ENCODE results near the gene TEK.
"Not testable (repeated sequence)": the region's sequence is repeated elsewhere in the genome, so short reads cannot be mapped to it uniquely, and the experiment has no call there.

TEK gene

DNA sequence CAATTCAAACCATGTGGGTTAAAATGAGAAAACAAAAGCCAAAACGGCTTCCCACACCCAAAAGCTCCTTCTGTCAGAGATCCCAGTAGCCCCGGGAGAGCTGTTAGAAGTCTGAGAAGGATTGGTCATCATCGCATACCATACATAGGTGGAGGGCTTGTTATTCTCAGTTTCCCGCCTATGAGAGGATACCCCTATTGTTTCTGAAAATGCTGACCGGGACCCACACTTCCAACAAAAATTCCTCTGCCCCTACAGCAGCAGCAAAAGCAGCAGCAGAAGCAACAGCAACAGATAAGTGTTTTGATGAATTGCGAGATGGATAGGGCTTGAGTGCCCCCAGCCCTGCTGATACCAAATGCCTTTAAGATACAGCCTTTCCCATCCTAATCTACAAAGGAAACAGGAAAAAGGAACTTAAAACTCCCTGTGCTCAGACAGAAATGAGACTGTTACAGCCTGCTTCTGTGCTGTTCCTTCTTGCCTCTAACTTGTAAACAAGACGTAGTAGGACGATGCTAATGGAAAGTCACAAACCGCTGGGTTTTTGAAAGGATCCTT is at the start of gene TEK:
Gene TEK (plus strand): TSS at position 245 of the 561 bp plus-strand sequence. CDS start 366 bp downstream, outside the sequence.
- DNase-seq: no peak

DNA sequence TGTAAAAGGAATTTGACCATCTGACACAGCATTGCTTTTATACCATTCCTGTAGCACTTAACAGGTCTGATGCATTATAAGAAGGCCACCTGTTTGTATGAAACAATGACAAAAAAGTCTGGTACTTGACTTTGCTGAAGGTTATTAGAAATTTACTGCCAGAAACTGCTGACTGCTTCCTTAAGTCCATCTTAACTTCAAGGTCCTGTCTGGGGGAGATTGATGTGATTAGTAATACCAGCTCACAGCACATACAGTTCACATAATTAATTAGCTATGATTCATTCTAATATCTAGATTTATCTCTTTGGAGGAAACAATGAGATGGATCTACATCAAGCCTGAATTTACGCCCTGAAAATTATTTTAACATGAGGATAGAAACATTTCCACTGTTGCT is 49.6 kb upstream of the TEK start:
- no peak for DNase-seq

DNA sequence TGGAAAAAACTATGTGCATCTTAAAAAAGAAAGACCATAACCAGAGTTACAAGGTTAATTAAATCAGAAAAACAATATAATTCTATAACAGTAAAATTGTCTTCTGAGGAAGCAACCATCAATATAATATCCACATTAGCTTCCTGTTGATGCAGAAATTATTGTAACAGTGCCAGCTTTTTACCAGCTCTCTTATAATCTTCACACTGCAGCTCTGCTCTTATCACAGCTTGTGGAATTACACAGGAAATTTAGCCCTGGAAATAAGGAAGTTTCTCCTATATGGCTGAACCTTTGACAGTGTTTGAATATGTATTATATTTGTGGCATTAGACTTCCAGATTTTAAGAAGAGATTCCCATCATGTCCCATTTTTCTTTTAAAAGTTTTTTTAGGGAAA is 49.1 kb upstream of the TEK start:
- no peak for DNase-seq

GRCh38 chr9:27065288-27065687 is 43.7 kb upstream of the TEK start:
- no peak for DNase-seq

GRCh38 chr9:27073841-27074728 is 34.9 kb upstream of the TEK start:
- DNase-seq: no peak

- DNase-seq: no peak
Observed at GRCh38 chr9:27078685-27079084, 30.3 kb upstream of the TEK start.

DNA sequence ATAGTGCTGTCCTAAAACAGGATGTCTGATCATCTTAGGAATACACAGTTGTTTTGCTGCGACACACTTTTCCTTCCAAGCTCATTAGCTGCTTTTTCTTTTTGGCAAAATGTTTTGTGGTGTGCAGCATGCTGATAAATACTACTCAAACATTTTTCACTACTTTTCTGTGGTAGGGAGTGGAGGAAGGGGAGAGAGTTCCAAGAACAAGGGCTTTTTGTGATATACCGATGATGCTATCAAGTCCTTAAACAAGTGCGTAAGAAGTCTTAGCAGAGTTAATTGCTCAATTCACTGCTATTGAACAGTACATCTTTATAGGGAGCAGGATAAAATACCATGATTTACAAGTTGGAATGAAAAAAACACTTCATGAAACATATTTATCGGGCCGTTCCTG is 23.6 kb upstream of the TEK start:
- DNase-seq: no peak

GRCh38 chr9:27086818-27087680 is 22.0 kb upstream of the TEK start:
- no peak for DNase-seq

DNA sequence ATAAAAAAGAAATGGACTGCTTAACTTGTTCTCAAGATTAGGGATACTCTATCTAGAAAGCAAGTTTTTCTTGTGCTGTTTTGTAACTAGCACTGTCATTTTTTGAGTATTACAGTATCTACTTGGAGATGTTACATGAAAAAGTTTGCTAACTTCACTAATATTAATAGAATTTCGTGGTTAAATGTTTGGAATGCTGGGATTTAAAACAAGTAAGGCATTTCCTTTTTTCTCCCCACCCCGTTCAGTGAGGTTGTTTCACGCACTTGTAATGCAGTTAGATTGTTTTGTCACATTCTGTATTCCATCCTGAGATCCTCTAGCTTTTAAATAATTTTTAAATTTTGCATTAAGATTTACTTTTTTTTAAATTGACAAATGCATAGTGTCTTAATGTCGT is 20.0 kb upstream of the TEK start:
- no peak for DNase-seq

DNA sequence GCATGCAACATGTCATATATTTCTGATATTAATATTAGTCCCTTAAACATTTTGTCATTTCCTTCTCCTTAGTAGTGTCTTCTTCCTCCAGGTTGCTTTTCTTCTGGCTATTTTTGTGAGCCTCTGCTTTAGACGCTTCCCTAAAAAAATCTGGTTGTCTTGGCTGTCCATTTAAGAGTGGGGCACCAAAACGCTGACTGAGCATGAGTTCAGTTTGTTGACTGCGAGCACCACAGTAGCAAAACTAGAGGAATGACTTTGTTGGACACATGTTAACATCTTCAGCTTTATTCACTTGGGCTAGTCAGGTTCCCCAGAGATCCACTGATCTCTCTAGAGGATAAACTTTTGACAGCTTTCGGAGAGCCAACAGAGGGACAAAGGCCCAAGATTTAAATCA is 19.3 kb upstream of the TEK start:
- no peak for DNase-seq

- no peak for DNase-seq
Observed at GRCh38 chr9:27090231-27090630, 18.8 kb upstream of the TEK start.

- DNase-seq: no peak
Observed at GRCh38 chr9:27090711-27091110, 18.3 kb upstream of the TEK start.

- DNase-seq: not testable (repeated sequence)
Observed at GRCh38 chr9:27092496-27092895, 16.5 kb upstream of the TEK start.

DNA sequence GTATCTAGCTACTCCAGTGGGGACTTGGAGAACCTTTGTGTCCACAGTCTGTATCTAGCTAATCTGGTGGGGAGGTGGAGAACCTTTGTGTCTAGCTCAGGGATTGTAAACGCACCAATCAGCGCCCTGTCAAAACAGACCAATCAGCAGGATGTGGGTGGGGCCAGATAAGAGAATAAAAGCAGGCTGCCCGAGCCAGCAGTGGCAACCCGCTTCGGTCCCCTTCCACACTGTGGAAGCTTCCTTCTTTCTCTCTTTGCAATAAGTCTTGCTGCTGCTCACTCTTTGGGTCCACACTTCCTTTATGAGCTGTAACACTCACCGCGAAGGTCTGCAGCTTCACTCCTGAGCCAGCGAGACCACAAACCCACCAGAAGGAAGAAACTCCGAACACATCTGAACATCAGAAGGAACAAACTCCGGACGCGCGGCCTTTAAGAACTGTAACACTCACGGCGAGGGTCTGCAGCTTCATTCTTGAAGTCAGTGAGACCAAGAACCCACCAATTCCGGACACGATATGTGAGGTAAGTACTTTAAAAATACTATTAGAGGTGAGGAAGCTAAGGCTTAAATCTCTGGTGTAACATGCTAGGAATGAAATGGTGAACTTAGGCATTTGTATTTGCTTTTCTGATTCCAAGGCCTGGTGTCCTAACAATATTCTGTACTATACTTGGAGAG is 15.5 kb upstream of the TEK start:
- not testable (repeated sequence) for DNase-seq

- no peak for DNase-seq
Observed at GRCh38 chr9:27094640-27095298, 14.3 kb upstream of the TEK start.

- no peak for DNase-seq
Observed at GRCh38 chr9:27107241-27107640, 1.8 kb upstream of the TEK start.

DNA sequence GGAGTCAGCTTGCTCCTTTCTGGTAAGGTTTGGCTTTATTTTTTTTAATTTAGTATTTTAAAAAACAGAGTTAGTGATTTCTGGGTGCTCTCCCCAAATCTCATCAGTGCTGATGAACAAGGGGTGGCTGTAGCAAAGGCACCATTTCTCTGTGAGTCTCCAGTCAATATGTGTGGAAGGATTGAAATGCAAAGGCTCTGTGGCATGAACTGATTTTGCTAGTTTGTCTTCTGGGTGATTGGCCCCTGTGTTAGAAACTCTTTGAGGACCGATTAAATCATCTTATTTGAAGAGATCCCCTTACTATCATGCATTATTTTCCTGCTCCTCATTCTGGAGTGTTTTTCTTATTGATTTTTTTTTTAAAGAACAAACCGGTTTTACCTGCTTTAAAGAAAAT is 596 bp downstream of the TEK start:
- DNase-seq: no peak

DNA sequence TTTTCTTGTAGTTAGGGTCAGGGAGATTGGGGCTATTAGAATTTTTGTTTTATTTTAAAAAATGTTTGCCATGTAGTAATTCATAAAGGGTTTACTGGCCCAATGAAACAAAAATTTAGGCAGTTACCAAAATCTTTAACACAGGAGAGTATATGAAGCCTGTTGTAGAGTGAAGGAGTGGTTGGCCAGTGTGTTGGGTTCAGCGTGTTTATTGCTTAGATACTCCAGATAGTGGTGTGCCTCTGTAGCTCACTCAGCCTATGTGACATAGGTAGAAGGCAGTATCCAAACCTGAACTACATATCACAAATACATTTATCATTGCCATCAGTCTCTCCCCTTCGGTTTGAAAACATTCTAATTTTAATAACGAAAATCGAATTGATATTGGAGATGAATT is 1.2 kb downstream of the TEK start:
- no peak for DNase-seq

DNA sequence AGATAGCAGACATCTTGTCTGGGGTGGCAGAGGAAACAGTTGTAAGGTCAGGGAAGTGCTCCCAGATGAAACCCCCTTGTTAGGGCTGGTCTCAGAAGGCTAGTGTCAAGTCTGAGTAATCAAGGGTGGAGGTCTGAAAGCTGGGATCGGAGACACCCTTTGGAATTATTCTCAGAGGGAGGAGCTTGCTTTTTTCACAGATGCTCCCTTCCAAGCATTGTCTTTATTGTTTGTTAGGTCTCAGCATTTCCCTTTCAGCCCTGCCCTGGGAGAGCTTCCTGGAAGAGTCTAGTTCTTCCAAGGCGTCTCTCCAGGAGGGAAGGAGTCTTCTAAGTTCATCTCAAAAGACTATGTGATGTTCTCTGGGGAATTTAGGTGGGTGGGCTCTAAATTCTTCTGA is 3.2 kb downstream of the TEK start:
- DNase-seq: no peak

GRCh38 chr9:27117489-27118135 is 8.6 kb downstream of the TEK start:
- DNase-seq: no peak

DNA sequence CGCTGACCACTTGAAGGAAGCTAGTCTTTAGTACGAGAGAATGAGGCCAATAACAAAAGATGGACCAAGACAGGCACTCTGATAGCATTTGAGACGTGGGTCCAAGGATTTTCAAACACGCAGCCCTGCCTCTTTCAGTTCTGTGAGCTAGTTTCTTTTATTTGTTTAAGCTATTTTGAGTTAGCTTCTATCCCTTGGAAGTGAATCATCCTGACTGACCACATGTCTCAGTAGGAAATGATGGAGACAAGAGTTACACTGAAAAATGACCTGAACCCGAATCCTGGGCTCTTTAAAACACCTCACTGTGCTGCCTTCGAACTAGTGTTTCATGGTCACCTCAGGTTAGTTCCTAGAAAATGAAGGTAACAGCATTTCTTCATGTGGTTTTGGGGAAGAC is 9.9 kb downstream of the TEK start:
- no peak for DNase-seq

DNA sequence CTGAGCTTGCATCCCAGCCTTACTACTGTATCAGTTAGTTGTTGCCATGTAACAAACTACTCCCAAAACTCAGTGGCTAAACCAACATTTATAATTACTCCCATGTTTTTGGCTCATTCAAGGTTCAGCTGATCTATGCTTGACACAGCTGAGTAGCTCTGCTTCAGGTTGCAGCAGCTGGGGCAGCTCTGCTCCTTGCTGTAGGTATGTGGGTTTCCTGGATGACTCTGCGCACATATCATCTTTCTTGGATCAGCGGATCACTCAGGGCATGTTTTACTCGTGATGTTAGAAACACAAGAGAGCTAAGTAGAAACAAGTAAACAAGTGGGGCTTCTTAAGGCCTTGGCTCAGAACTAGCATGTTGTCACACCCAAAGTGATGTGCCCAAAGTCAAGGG is 15.1 kb downstream of the TEK start:
- DNase-seq: no peak

Measured in NK-92 treated with Interleukin-12 subunit alpha and Interleukin-12 subunit beta, amount 100 ng/mL, for 24 hours (cell line).